OCI-LY7 (cell line): ENCODE measurements around the gene PIH1D1.

Experiments used
- EZH2phosphoT487 ChIP-seq: fragments of 200-600 bp; sonication (generic); IDR thresholded peaks from 2 replicates; pipeline ENCODE4 v1.6.1; 2018; ENCODE audit warnings: low read depth, borderline replicate concordance, mild to moderate bottlenecking, mixed run types, antibody characterized with exemption, low read length, moderate library complexity, mixed read lengths
- TF ChIP-seq, protein P1 (sequence below): fragments of 200-600 bp; sonication (generic); conservative IDR thresholded peaks from 2 replicates; pipeline ENCODE4 v1.5.1; 2014; ENCODE audit warnings: mild to moderate bottlenecking, antibody characterized with exemption, low read length, moderate library complexity, mixed read lengths

DNA sequence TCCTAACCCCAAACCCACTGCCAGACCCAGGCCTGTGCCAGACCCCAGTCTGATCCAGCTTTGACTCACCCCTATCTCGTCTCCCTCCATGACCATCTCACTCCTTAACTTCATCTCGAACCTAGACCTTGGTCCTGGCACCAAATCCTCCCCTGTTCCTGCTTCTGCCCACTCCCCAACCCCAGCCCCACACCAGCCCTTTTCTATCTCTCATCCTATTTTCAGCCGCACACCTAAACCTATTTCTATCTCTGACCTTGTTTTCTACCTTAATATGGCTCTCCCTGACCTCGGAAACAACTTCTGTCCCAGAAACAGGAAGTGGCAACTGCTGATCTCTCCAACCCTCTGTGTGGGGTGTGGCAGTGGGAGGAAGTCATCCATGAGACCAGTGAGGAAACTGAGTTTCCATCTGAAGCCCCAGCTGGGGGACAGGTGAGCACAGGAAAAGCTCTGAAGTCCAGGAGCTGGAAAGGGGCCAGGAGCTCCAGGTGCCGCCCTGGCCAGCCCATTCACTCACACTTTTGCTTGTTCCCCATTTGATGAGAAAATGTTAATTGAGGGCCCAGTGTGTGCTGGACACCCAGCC, 42.1 kb downstream of the PIH1D1 start:
- TF ChIP-seq, protein P1, sequence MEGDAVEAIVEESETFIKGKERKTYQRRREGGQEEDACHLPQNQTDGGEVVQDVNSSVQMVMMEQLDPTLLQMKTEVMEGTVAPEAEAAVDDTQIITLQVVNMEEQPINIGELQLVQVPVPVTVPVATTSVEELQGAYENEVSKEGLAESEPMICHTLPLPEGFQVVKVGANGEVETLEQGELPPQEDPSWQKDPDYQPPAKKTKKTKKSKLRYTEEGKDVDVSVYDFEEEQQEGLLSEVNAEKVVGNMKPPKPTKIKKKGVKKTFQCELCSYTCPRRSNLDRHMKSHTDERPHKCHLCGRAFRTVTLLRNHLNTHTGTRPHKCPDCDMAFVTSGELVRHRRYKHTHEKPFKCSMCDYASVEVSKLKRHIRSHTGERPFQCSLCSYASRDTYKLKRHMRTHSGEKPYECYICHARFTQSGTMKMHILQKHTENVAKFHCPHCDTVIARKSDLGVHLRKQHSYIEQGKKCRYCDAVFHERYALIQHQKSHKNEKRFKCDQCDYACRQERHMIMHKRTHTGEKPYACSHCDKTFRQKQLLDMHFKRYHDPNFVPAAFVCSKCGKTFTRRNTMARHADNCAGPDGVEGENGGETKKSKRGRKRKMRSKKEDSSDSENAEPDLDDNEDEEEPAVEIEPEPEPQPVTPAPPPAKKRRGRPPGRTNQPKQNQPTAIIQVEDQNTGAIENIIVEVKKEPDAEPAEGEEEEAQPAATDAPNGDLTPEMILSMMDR: no peak
- no peak for TF ChIP-seq EZH2phosphoT487
